Endothelial cell of umbilical vein (primary cell): ENCODE data around the gene PLCH1. TPM values are rescaled to one million over a fixed set of nuclear protein-coding genes. Genes with fewer than 3 reads are reported as not detected.

Source experiments
- BruUV-seq: library from RNA; stranded (reverse); fragments of 400-500 nt; replicated peaks from 2 replicates; lab custom pipeline; 2021; lab: Mats Ljungman, UMichigan
- CTCF ChIA-PET: fragments of 300-600, 350-600 bp; sonication (Branson Sonifier 250); formaldehyde crosslinking; loops from one replicate; lab custom pipeline; 2021; ENCODE audit warnings: antibody characterized with exemption, inconsistent platforms; lab: Charles Lee
- POLR2A ChIA-PET: fragments of 300-600, 350-600 bp; sonication (Branson Sonifier 250); formaldehyde crosslinking; loops from one replicate; lab custom pipeline; 2021; ENCODE audit warnings: antibody characterized with exemption, inconsistent platforms; lab: Charles Lee
- DNase-seq: peaks from one replicate; pipeline ENCODE4 v3.0.0-alpha.2; 2011; ENCODE audit warnings: low read depth, low spot score
- FAIRE-seq: peaks from 2 replicates; lab custom pipeline; 2011; peaks lifted over from hg19 to GRCh38; lab: Jason Lieb, UNC
- H2AFZ ChIP-seq: 2 replicates; pipeline ENCODE4 v1.6.0; 2012; ENCODE audit warnings: low read depth, low read length, control low read depth, inconsistent platforms
- H3K27ac ChIP-seq: 2 replicates; pipeline ENCODE4 v1.5.1; 2011; ENCODE audit warnings: low read depth, mild to moderate bottlenecking, control low read depth, low read length, moderate library complexity; ENCODE audit not compliant: insufficient read depth
- H3K27me3 ChIP-seq, 2 experiments: 2 replicates each; pipeline versions ENCODE4 v1.6.0 to v1.6.1; 2011; ENCODE audit warnings: low read length in 2 of 2, mixed read lengths in 1 of 2; ENCODE audit not compliant: control insufficient read depth in 2 of 2, insufficient read depth in 2 of 2
- H3K36me3 ChIP-seq, 2 experiments: 2 replicates in 1 of 2; 3 replicates in 1 of 2; pipeline ENCODE4 v1.5.1; 2011; ENCODE audit warnings: low read length in 2 of 2, mild to moderate bottlenecking in 1 of 2, moderate library complexity in 1 of 2; ENCODE audit not compliant: control insufficient read depth in 2 of 2, insufficient read depth in 2 of 2; ENCODE audit errors: extremely low read depth in 1 of 2
- H3K4me1 ChIP-seq: 3 replicates; pipeline ENCODE4 v1.5.1; 2011; ENCODE audit warnings: mild to moderate bottlenecking, low read length; ENCODE audit not compliant: control insufficient read depth, insufficient read depth; ENCODE audit errors: extremely low read depth
- H3K4me2 ChIP-seq: 2 replicates; pipeline ENCODE4 v1.6.1; 2011; ENCODE audit warnings: low read length, control low read depth, mixed read lengths; ENCODE audit not compliant: insufficient read depth
- H3K4me3 ChIP-seq, 3 experiments: fragments of 200-600 bp in 1 of 3; sonication (generic), shearing (Covaris generic) in 1 of 3; replicated peaks in 1 of 3; 2 replicates each; pipeline ENCODE4 v1.5.1; 2011 to 2016; ENCODE audit warnings: control low read depth in 3 of 3, low read length in 3 of 3, mild to moderate bottlenecking in 2 of 3, inconsistent platforms in 1 of 3, low read depth in 1 of 3, moderate library complexity in 1 of 3; ENCODE audit not compliant: insufficient read depth in 1 of 3
- H3K79me2 ChIP-seq: 2 replicates; pipeline ENCODE4 v1.6.0; 2012; ENCODE audit warnings: low read length, inconsistent platforms; ENCODE audit not compliant: control insufficient read depth, insufficient read depth
- H3K9ac ChIP-seq: replicated peaks from 2 replicates; pipeline ENCODE3; 2011; ENCODE audit warnings: low read length, control low read depth; ENCODE audit not compliant: insufficient read depth; ENCODE audit errors: extremely low read depth
- H3K9me1 ChIP-seq: replicated peaks from 3 replicates; pipeline ENCODE4 v1.6.0; 2011; ENCODE audit warnings: mild to moderate bottlenecking, low read length; ENCODE audit not compliant: control insufficient read depth, insufficient read depth; ENCODE audit errors: extremely low read depth
- H3K9me3 ChIP-seq: replicated peaks from 2 replicates; pipeline ENCODE4 v1.5.1; 2012; ENCODE audit warnings: low read length, inconsistent platforms; ENCODE audit not compliant: control insufficient read depth, insufficient read depth
- H4K20me1 ChIP-seq: replicated peaks from 2 replicates; pipeline ENCODE3; 2011; ENCODE audit warnings: mild to moderate bottlenecking, low read length; ENCODE audit not compliant: control insufficient read depth, insufficient read depth; ENCODE audit errors: extremely low read depth
- CTCF ChIP-seq, 2 donors: IDR thresholded peaks; 1 replicate in 1 of 2; 2 replicates in 1 of 2; pipeline ENCODE4 v1.5.1; 2011; ENCODE audit warnings: low read length in 2 of 2, mild to moderate bottlenecking in 2 of 2, moderate library complexity in 2 of 2, control low read depth in 1 of 2, inconsistent platforms in 1 of 2, low read depth in 1 of 2; ENCODE audit not compliant: insufficient read depth in 1 of 2; ENCODE audit errors: extremely low read depth in 1 of 2
- EZH2 ChIP-seq: IDR thresholded peaks from 2 replicates; pipeline ENCODE4 v1.6.1; 2012; ENCODE audit warnings: borderline replicate concordance, low read depth, mild to moderate bottlenecking, moderate library complexity, low read length, inconsistent platforms; ENCODE audit not compliant: severe bottlenecking
- FOS ChIP-seq: IDR thresholded peaks from 2 replicates; pipeline ENCODE4 v1.6.1; 2011; ENCODE audit warnings: mild to moderate bottlenecking, low read length, moderate library complexity, borderline replicate concordance; ENCODE audit not compliant: insufficient read depth
- GATA2 ChIP-seq: IDR thresholded peaks from 2 replicates; pipeline ENCODE4 v1.7.0; 2011; ENCODE audit warnings: low read depth, mild to moderate bottlenecking, moderate library complexity, mixed read lengths, low read length; ENCODE audit not compliant: insufficient read length, insufficient read depth
- JUN ChIP-seq: IDR thresholded peaks from 2 replicates; pipeline ENCODE4 v1.6.1; 2011; ENCODE audit warnings: borderline replicate concordance, low read depth; ENCODE audit not compliant: insufficient read length, insufficient read depth
- MAX ChIP-seq: IDR thresholded peaks from 2 replicates; pipeline ENCODE4 v1.6.1; 2011; ENCODE audit not compliant: insufficient read depth, insufficient read length
- MYC ChIP-seq: IDR thresholded peaks from one replicate; pipeline ENCODE4 v1.6.1; 2011; ENCODE audit warnings: mild to moderate bottlenecking, low read depth, low read length
- POLR2A ChIP-seq: IDR thresholded peaks from 2 replicates; pipeline ENCODE4 v1.6.1; 2012; ENCODE audit warnings: low read depth, mild to moderate bottlenecking, control low read depth, low read length
- POLR2AphosphoS5 ChIP-seq: IDR thresholded peaks from 2 replicates; pipeline ENCODE4 v1.6.1; 2012; ENCODE audit warnings: low read depth, mild to moderate bottlenecking, control low read depth, low read length, moderate library complexity; ENCODE audit not compliant: insufficient read depth
- dilution Hi-C: fragments of 300-500 bp; cut with MboI; formaldehyde crosslinking; loops from one replicate; pipeline ENCODE4 v1.15.0; 2019; ENCODE audit warnings: low sequenced_read_pairs; ENCODE audit not compliant: extremely low pct_ligation_motif_present
- intact Hi-C: fragments of 100-400 bp; cut with micrococcal nuclease; formaldehyde crosslinking; loops from one replicate; pipeline ENCODE4 v1.10.0; 2022
- polyA plus RNA-seq, 4 experiments: library from polyadenylated mRNA; depleted of rRNA in 3 of 4; stranded (reverse) in 3 of 4; unstranded in 1 of 4; fragments of >200 nt; gene quantifications; 2 replicates each; pipeline versions ENCODE4 v1.2.1 to v1.2.3, GENCODE V29; 2011 to 2012; ENCODE audit warnings: missing spikeins in 1 of 4
- total RNA-seq: library from RNA; stranded (reverse); gene quantifications from 2 replicates; pipeline ENCODE4 v1.2.3, GENCODE V29; 2021

The PLCH1 gene
- total and polyA plus RNA-seq, 2 donors (not counting 3 experiments of a cell fraction or from before 2014, with no cell fraction given) = 0.03 TPM; not detected in 1

GRCh38 chr3:155760653-155761052 lies 15.8 kb upstream of the PLCH1 start:
- intact Hi-C loops = no loop called here
- H3K79me2 ChIP-seq = no peaks in the 10 kb centered on the region
- H3K36me3 ChIP-seq = no peaks in the 10 kb centered on the region
- POLR2A ChIA-PET = no interaction called here
- no peak overlapping the region for H2AFZ ChIP-seq
- H3K4me1 ChIP-seq = no peaks in the 10 kb centered on the region
- no peaks in the 10 kb centered on the region for H3K9me3 ChIP-seq
- DNase-seq (no peak), FAIRE-seq (no peak)
- H3K9me1 ChIP-seq = no peaks in the 10 kb centered on the region
- H3K4me2 ChIP-seq = no peak overlapping the region
- dilution Hi-C loops = no loop called here
- no peak overlapping the region for H3K4me3 ChIP-seq
- TF ChIP-seq FOS = no peak
- TF ChIP-seq JUN = no peak
- no peak for TF ChIP-seq CTCF (IDR thresholded peaks at IDR 0.05; ENCODE audit: extremely low read depth in 1 of 2, insufficient read depth in 1 of 2, low read depth in 1 of 2, low read length in 2 of 2)
- TF ChIP-seq EZH2 = no peak
- no peak for TF ChIP-seq MAX
- no peak for TF ChIP-seq POLR2AphosphoS5
- TF ChIP-seq MYC = no peak
- TF ChIP-seq GATA2 = no peak
- TF ChIP-seq POLR2A = no peak
- BruUV-seq = no TSS peak
- H3K27me3 ChIP-seq = no peaks in the 10 kb centered on the region
- CTCF ChIA-PET = interaction anchor here (1.2 to 2.1 kb wide), 3 partner anchors 8 to 46 kb away, joined by 3 to 11 read pairs (median 6); partner anchors contain the start of gene C3orf33
- H3K27ac ChIP-seq = no peak overlapping the region
- no peak overlapping the region for H3K9ac ChIP-seq
- no peaks in the 10 kb centered on the region for H4K20me1 ChIP-seq
